K562 (cell line): Measurements from ENCODE around the gene FBXW9. TPM values are rescaled to one million over a fixed set of nuclear protein-coding genes. Genes with fewer than 3 reads are reported as not detected.

ENCODE experiments used
- ATAC-seq: fragments of 200-7000 bp; cut with Tn5 transposase; 3 replicates; pipeline ENCODE4 v1.9.1; 2020; ENCODE audit warnings: moderate library complexity
- BruUV-seq: library from RNA; stranded (reverse); fragments of 400-500 nt; replicated peaks from 2 replicates; lab custom pipeline; 2021; lab: Mats Ljungman, UMichigan
- CTCF ChIA-PET: fragments of 300-600 bp; formaldehyde crosslinking; extraction: SDS; loops from one replicate; lab custom pipeline; 2021; ENCODE audit warnings: low intra/inter-chr PET ratio; lab: Yijun Ruan, JAX
- POLR2A ChIA-PET: fragments of 300-600, 350-650 bp; sonication (Branson Sonifier 250); formaldehyde crosslinking; extraction: SDS; loops from one replicate; lab custom pipeline; 2021; ENCODE audit warnings: antibody characterized with exemption, inconsistent platforms; lab: Yijun Ruan, JAX
- DNase-seq, 4 experiments: peaks; one replicate each; pipeline versions ENCODE4 v3.0.0 to v3.0.0-alpha.2; 2011 to 2018; ENCODE audit warnings: low spot score in 3 of 4, mixed read lengths in 3 of 4; ENCODE audit errors: extremely low read depth in 1 of 4
- FAIRE-seq: peaks from 2 replicates; lab custom pipeline; 2011; peaks lifted over from hg19 to GRCh38; lab: Jason Lieb, UNC
- H2AFZ ChIP-seq: 2 replicates; pipeline ENCODE4 v1.6.0; 2011; ENCODE audit warnings: low read depth, low read length, control low read depth, inconsistent platforms
- H3K27ac ChIP-seq: fragments of 200-600 bp; 3 replicates; pipeline ENCODE4 v1.8.0; 2011; ENCODE audit warnings: low read depth, mild to moderate bottlenecking, control low read depth, inconsistent platforms, low read length, moderate library complexity, mixed read lengths; ENCODE audit errors: extremely low read depth
- H3K27me3 ChIP-seq, 2 experiments: fragments of 300-600 bp in 1 of 2; 2 replicates in 1 of 2; 3 replicates in 1 of 2; pipeline versions ENCODE4 v1.6.0 to v1.8.0; 2011; ENCODE audit warnings: inconsistent platforms in 2 of 2, low read length in 2 of 2, mild to moderate bottlenecking in 1 of 2, mixed read lengths in 1 of 2, moderate library complexity in 1 of 2; ENCODE audit not compliant: control insufficient read depth in 2 of 2, insufficient read depth in 2 of 2
- H3K36me3 ChIP-seq: fragments of 300-600 bp; 3 replicates; pipeline ENCODE4 v1.8.0; 2011; ENCODE audit warnings: mild to moderate bottlenecking, low read length, inconsistent platforms; ENCODE audit not compliant: control insufficient read depth, insufficient read depth
- H3K4me1 ChIP-seq, 2 experiments: fragments of 200-600 bp in 1 of 2; replicated peaks in 1 of 2; 2 replicates in 1 of 2; 3 replicates in 1 of 2; pipeline versions ENCODE4 v1.5.1 to v1.8.0; 2011; ENCODE audit warnings: inconsistent platforms in 2 of 2, low read length in 2 of 2, mild to moderate bottlenecking in 1 of 2, mixed read lengths in 1 of 2, moderate library complexity in 1 of 2; ENCODE audit not compliant: control insufficient read depth in 2 of 2, insufficient read depth in 2 of 2
- H3K4me2 ChIP-seq: 2 replicates; pipeline ENCODE4 v1.6.1; 2011; ENCODE audit warnings: low read length, control low read depth, inconsistent platforms, mixed read lengths; ENCODE audit not compliant: insufficient read depth
- H3K4me3 ChIP-seq: fragments of 200-600 bp; sonication (generic), shearing (Covaris generic); 2 replicates; pipeline ENCODE4 v1.5.1; 2016; ENCODE audit warnings: control low read depth, inconsistent platforms
- H3K79me2 ChIP-seq: fragments of 200-600 bp; 3 replicates; pipeline ENCODE4 v1.8.0; 2011; ENCODE audit warnings: low read length, inconsistent platforms; ENCODE audit not compliant: control insufficient read depth, insufficient read depth
- H3K9ac ChIP-seq, 2 experiments: 2 replicates each; pipeline versions ENCODE4 v1.6.0 to v1.6.1; 2011; ENCODE audit warnings: low read depth in 2 of 2, low read length in 2 of 2, control low read depth in 1 of 2, inconsistent platforms in 1 of 2, mild to moderate bottlenecking in 1 of 2, mixed read lengths in 1 of 2; ENCODE audit not compliant: insufficient read depth in 1 of 2
- H3K9me1 ChIP-seq: one replicate; pipeline ENCODE4 v1.6.0; 2011; ENCODE audit warnings: inconsistent platforms, mild to moderate bottlenecking, low read length, moderate library complexity; ENCODE audit not compliant: control insufficient read depth, insufficient read depth
- H3K9me3 ChIP-seq: replicated peaks from 2 replicates; pipeline ENCODE4 v1.5.1; 2011; ENCODE audit warnings: low read depth, low read length, inconsistent platforms; ENCODE audit not compliant: control insufficient read depth, insufficient read depth
- H4K20me1 ChIP-seq: replicated peaks from 2 replicates; pipeline ENCODE4 v1.6.1; 2011; ENCODE audit warnings: low read length, inconsistent platforms, mixed read lengths; ENCODE audit not compliant: control insufficient read depth, insufficient read depth
- CREB1 ChIP-seq, 2 experiments: sonication (generic) in 1 of 2; formaldehyde crosslinking in 1 of 2; IDR thresholded peaks; 2 replicates each; pipeline versions ENCODE4 v1.6.1 to v1.8.0; 2012 to 2022; ENCODE audit warnings: inconsistent platforms in 1 of 2, mild to moderate bottlenecking in 1 of 2, missing genetic modification reagents in 1 of 2, moderate library complexity in 1 of 2
- L3MBTL2 ChIP-seq: fragments of 450-650 bp; IDR thresholded peaks from 2 replicates; pipeline ENCODE4 v1.6.1; 2016; ENCODE audit warnings: mild to moderate bottlenecking, moderate library complexity
- POLR2A ChIP-seq: fragments of 450-650 bp; conservative IDR thresholded peaks from 2 replicates; pipeline ENCODE4 v1.6.1; 2016
- POLR2G ChIP-seq: fragments of 200-400 bp; formaldehyde crosslinking; IDR thresholded peaks from 2 replicates; pipeline ENCODE4 v1.6.1; 2017; ENCODE audit warnings: low read depth, mild to moderate bottlenecking, antibody characterized with exemption, low read length, moderate library complexity
- RBFOX2 ChIP-seq: fragments of 200-400 bp; formaldehyde crosslinking; IDR thresholded peaks from 2 replicates; pipeline ENCODE4 v1.6.1; 2017; ENCODE audit warnings: low read depth, mild to moderate bottlenecking, low read length, moderate library complexity
- ZBTB1 ChIP-seq: sonication (generic); formaldehyde crosslinking; IDR thresholded peaks from 2 replicates; pipeline ENCODE4 v1.8.1; 2023; ENCODE audit warnings: missing genetic modification reagents, low read depth, mild to moderate bottlenecking, borderline replicate concordance
- ZNF224 ChIP-seq: sonication (generic); formaldehyde crosslinking; IDR thresholded peaks from 2 replicates; pipeline ENCODE4 v1.8.0; 2022; ENCODE audit warnings: mild to moderate bottlenecking, missing genetic modification reagents
- ZNF696 ChIP-seq: fragments of 250-450 bp; sonication (Bioruptor Pico); conservative IDR thresholded peaks from 2 replicates; pipeline ENCODE4 v1.4.0; 2020; ENCODE audit warnings: mild to moderate bottlenecking, moderate library complexity
- WGBS: fragments of 100-300 bp; shearing (Covaris generic); methylation state at CpG from one replicate; pipeline ENCODE4 v1.1.6; 2016; ENCODE audit warnings: low coverage, mixed read lengths; ENCODE audit not compliant: insufficient coverage; ENCODE audit errors: missing lambda C conversion rate; 5-methylcytosine and 5-hydroxymethylcytosine counted together
- in situ Hi-C: fragments of 300-500 bp; cut with MboI; formaldehyde crosslinking; loops from 4 replicates; pipeline ENCODE4 v1.15.0; 2018; ENCODE audit warnings: inconsistent platforms, mixed read lengths
- intact Hi-C: fragments of 100-400 bp; cut with micrococcal nuclease; formaldehyde crosslinking; loops from 2 replicates; pipeline ENCODE4 v1.14.2; 2022
- polyA plus RNA-seq, 8 experiments: library from polyadenylated mRNA; depleted of rRNA in 4 of 8; stranded (reverse) in 5 of 8; unstranded in 3 of 8; fragments of >200 nt; fragmentation: Nextera tagmentation in 2 of 8; fragmentation: Illumina TruSeq in 1 of 8; extraction: Ambion mirVana in 2 of 8; extraction: Trizol in 1 of 8; gene quantifications; 2 replicates each; pipeline versions ENCODE4 v1.2.1 to v1.2.3, GENCODE V29; 2011 to 2014; ENCODE audit warnings: inconsistent platforms in 1 of 8, missing spikeins in 1 of 8
- total RNA-seq, 7 experiments: library from RNA; depleted of rRNA in 6 of 7; stranded (reverse); fragments of >200 nt in 6 of 7; fragmentation: Illumina TruSeq in 2 of 7; extraction: Trizol in 2 of 7; gene quantifications; 2 replicates each; pipeline versions ENCODE4 v1.2.1 to v1.2.3, GENCODE V29; 2011 to 2021; ENCODE audit warnings: low replicate concordance in 1 of 7

The FBXW9 gene
- total and polyA plus RNA-seq, 9 of the 15 experiments (the other 6 are each of a cell fraction or from before 2014, with no cell fraction given) = 0.23 to 21.7 (median 6.2) TPM

- H3K9ac ChIP-seq = 0 out of 4 replicates have a peak overlapping the region, but pooled peaks of 1 of the 2 experiments have one; percentile 7
- no peak for TF ChIP-seq ZBTB1 (CRISPR knock-in tag)
- no peak; the same call in 1 of the 2 replicates for TF ChIP-seq POLR2A
- peak; percentile 28; the same call in 1 of the 2 replicates for TF ChIP-seq POLR2G
- H3K4me2 ChIP-seq = no peak overlapping the region
- H2AFZ ChIP-seq = no peak overlapping the region
- 92% methylated on average over 9 of the region's 13 CpGs for WGBS
- no peak for DNase-seq
- no peak for ATAC-seq
- peaks cover 93% of the 10 kb centered on the region for H3K36me3 ChIP-seq
- BruUV-seq = no TSS peak
- H3K79me2 ChIP-seq = peaks cover 3% of the 10 kb centered on the region; the same call in 2 of the 3 replicates
- H3K9me3 ChIP-seq = no peaks in the 10 kb centered on the region
- H3K4me1 ChIP-seq = peaks cover 0 to 30% of the 10 kb centered on the region in 2 experiments; a peak in 1 of 5 replicates
- H3K9me1 ChIP-seq = peaks cover 5% of the 10 kb centered on the region
- no peak overlapping the region for H3K27ac ChIP-seq
- ChIA-PET POLR2A (no interaction called here), CTCF (no interaction called here)
- FAIRE-seq = no peak
- H3K27me3 ChIP-seq = no peaks in the 10 kb centered on the region
- intact Hi-C loops (no loop called here), in situ Hi-C loops (no loop called here)
- H4K20me1 ChIP-seq = no peaks in the 10 kb centered on the region
- H3K4me3 ChIP-seq = no peak overlapping the region
Observed at GRCh38 chr19:12706332-12706718, 9.9 kb upstream of the FBXW9 start.

DNA sequence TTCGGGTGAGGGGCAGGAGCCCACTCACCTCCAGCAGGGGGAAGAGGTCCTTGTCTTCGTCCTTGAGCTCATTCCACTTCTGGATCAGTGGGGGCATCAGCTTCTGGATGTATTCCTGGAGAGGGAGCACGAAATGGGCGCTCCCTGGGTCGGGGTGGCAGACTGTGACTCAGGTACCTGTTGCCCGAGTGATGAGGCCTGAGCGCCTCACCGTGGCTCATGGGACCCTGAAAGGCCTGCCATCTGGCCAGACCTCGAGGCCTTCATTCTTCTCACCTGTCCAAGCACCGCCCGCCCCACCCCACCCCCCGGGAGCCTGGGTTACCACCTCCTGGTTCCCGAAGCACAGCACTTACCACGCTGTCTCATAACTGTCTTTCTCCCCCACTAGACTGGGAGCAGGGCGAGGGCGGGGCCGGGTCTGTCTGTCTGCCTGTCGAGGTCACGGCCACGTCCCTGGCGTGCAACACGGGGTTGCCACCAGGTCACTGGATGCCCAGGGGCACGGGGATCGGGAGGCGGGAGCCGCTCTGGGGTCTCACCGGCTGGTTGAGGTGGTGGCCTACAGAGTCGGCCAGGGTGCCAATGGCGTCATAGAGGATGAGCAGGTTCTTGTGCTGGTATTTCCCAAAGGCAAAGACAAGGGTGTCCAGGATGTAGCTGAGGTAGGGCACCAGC lies 9.4 kb upstream of the FBXW9 start:
- Histone ChIP-seq H3K4me3 (no peak overlapping the region), H3K9me1 (peaks cover 5% of the 10 kb centered on the region), H3K9ac (0 out of 4 replicates have a peak overlapping the region, but pooled peaks of 1 of the 2 experiments have one; percentile 7), H4K20me1 (no peaks in the 10 kb centered on the region), H3K9me3 (no peaks in the 10 kb centered on the region), H3K79me2 (no peaks in the 10 kb centered on the region), H3K4me1 (peaks cover 0 to 27% of the 10 kb centered on the region in 2 experiments; a peak in 1 of 5 replicates), H3K27me3 (no peaks in the 10 kb centered on the region), H3K27ac (no peak overlapping the region), H3K4me2 (no peak overlapping the region), H3K36me3 (peaks cover 94% of the 10 kb centered on the region), H2AFZ (no peak overlapping the region)
- no peak for ATAC-seq
- in situ Hi-C loops (no loop called here), intact Hi-C loops (no loop called here)
- 92% methylated on average over 10 of the region's 29 CpGs for WGBS
- POLR2A ChIA-PET = no interaction called here
- no TSS peak for BruUV-seq
- no peak for FAIRE-seq
- CTCF ChIA-PET = no interaction called here
- DNase-seq = no peak
- peak; percentile 53 for TF ChIP-seq POLR2G
- TF ChIP-seq ZNF696 (CRISPR knock-in tag) = no peak
- 0 out of 2 replicates have a peak, but pooled peaks have one; percentile 28 for TF ChIP-seq RBFOX2
- no peak for TF ChIP-seq CREB1 (IDR thresholded peaks at IDR 0.05)
- TF ChIP-seq CREB1 (CRISPR knock-in tag; IDR thresholded peaks at IDR 0.05) = 0 out of 2 replicates have a peak, but pooled peaks have one; percentile 16
- no peak for TF ChIP-seq L3MBTL2
- TF ChIP-seq ZNF224 = no peak
